K562 (cell line): Measurements from ENCODE around the gene LDLRAD1. TPM values are rescaled to one million over a fixed set of nuclear protein-coding genes. Genes with fewer than 3 reads are reported as not detected.

Experiments
- ATAC-seq: fragments of 200-7000 bp; cut with Tn5 transposase; 3 replicates; pipeline ENCODE4 v1.9.1; 2020; ENCODE audit warnings: moderate library complexity
- BruUV-seq: library from RNA; stranded (reverse); fragments of 400-500 nt; replicated peaks from 2 replicates; lab custom pipeline; 2021; lab: Mats Ljungman, UMichigan
- CTCF ChIA-PET: fragments of 300-600 bp; formaldehyde crosslinking; extraction: SDS; loops from one replicate; lab custom pipeline; 2021; ENCODE audit warnings: low intra/inter-chr PET ratio; lab: Yijun Ruan, JAX
- POLR2A ChIA-PET: fragments of 300-600, 350-650 bp; sonication (Branson Sonifier 250); formaldehyde crosslinking; extraction: SDS; loops from one replicate; lab custom pipeline; 2021; ENCODE audit warnings: antibody characterized with exemption, inconsistent platforms; lab: Yijun Ruan, JAX
- DNase-seq, 4 experiments: peaks; one replicate each; pipeline versions ENCODE4 v3.0.0 to v3.0.0-alpha.2; 2011 to 2018; ENCODE audit warnings: low spot score in 3 of 4, mixed read lengths in 3 of 4; ENCODE audit errors: extremely low read depth in 1 of 4
- FAIRE-seq: peaks from 2 replicates; lab custom pipeline; 2011; peaks lifted over from hg19 to GRCh38; lab: Jason Lieb, UNC
- H2AFZ ChIP-seq: 2 replicates; pipeline ENCODE4 v1.6.0; 2011; ENCODE audit warnings: low read depth, low read length, control low read depth, inconsistent platforms
- H3K27ac ChIP-seq: fragments of 200-600 bp; 3 replicates; pipeline ENCODE4 v1.8.0; 2011; ENCODE audit warnings: low read depth, mild to moderate bottlenecking, control low read depth, inconsistent platforms, low read length, moderate library complexity, mixed read lengths; ENCODE audit errors: extremely low read depth
- H3K27me3 ChIP-seq, 2 experiments: fragments of 300-600 bp in 1 of 2; 2 replicates in 1 of 2; 3 replicates in 1 of 2; pipeline versions ENCODE4 v1.6.0 to v1.8.0; 2011; ENCODE audit warnings: inconsistent platforms in 2 of 2, low read length in 2 of 2, mild to moderate bottlenecking in 1 of 2, mixed read lengths in 1 of 2, moderate library complexity in 1 of 2; ENCODE audit not compliant: control insufficient read depth in 2 of 2, insufficient read depth in 2 of 2
- H3K36me3 ChIP-seq: fragments of 300-600 bp; 3 replicates; pipeline ENCODE4 v1.8.0; 2011; ENCODE audit warnings: mild to moderate bottlenecking, low read length, inconsistent platforms; ENCODE audit not compliant: control insufficient read depth, insufficient read depth
- H3K4me1 ChIP-seq, 2 experiments: fragments of 200-600 bp in 1 of 2; replicated peaks in 1 of 2; 2 replicates in 1 of 2; 3 replicates in 1 of 2; pipeline versions ENCODE4 v1.5.1 to v1.8.0; 2011; ENCODE audit warnings: inconsistent platforms in 2 of 2, low read length in 2 of 2, mild to moderate bottlenecking in 1 of 2, mixed read lengths in 1 of 2, moderate library complexity in 1 of 2; ENCODE audit not compliant: control insufficient read depth in 2 of 2, insufficient read depth in 2 of 2
- H3K4me2 ChIP-seq: 2 replicates; pipeline ENCODE4 v1.6.1; 2011; ENCODE audit warnings: low read length, control low read depth, inconsistent platforms, mixed read lengths; ENCODE audit not compliant: insufficient read depth
- H3K4me3 ChIP-seq: fragments of 200-600 bp; sonication (generic), shearing (Covaris generic); 2 replicates; pipeline ENCODE4 v1.5.1; 2016; ENCODE audit warnings: control low read depth, inconsistent platforms
- H3K79me2 ChIP-seq: fragments of 200-600 bp; 3 replicates; pipeline ENCODE4 v1.8.0; 2011; ENCODE audit warnings: low read length, inconsistent platforms; ENCODE audit not compliant: control insufficient read depth, insufficient read depth
- H3K9ac ChIP-seq, 2 experiments: 2 replicates each; pipeline versions ENCODE4 v1.6.0 to v1.6.1; 2011; ENCODE audit warnings: low read depth in 2 of 2, low read length in 2 of 2, control low read depth in 1 of 2, inconsistent platforms in 1 of 2, mild to moderate bottlenecking in 1 of 2, mixed read lengths in 1 of 2; ENCODE audit not compliant: insufficient read depth in 1 of 2
- H3K9me1 ChIP-seq: one replicate; pipeline ENCODE4 v1.6.0; 2011; ENCODE audit warnings: inconsistent platforms, mild to moderate bottlenecking, low read length, moderate library complexity; ENCODE audit not compliant: control insufficient read depth, insufficient read depth
- H3K9me3 ChIP-seq: replicated peaks from 2 replicates; pipeline ENCODE4 v1.5.1; 2011; ENCODE audit warnings: low read depth, low read length, inconsistent platforms; ENCODE audit not compliant: control insufficient read depth, insufficient read depth
- H4K20me1 ChIP-seq: replicated peaks from 2 replicates; pipeline ENCODE4 v1.6.1; 2011; ENCODE audit warnings: low read length, inconsistent platforms, mixed read lengths; ENCODE audit not compliant: control insufficient read depth, insufficient read depth
- BACH1 ChIP-seq: fragments of 200-800 bp; sonication (Bioruptor generic); IDR thresholded peaks from 2 replicates; pipeline ENCODE4 v1.6.1; 2016; ENCODE audit warnings: missing genetic modification characterization, missing compliant biosample characterization
- CBFB ChIP-seq: sonication (generic); formaldehyde crosslinking; IDR thresholded peaks from 2 replicates; pipeline ENCODE4 v1.4.0; 2020; ENCODE audit warnings: mild to moderate bottlenecking, missing genetic modification reagents
- CHD7 ChIP-seq: fragments of 200-600 bp; sonication (generic); IDR thresholded peaks from one replicate; pipeline ENCODE4 v1.6.1; 2012; ENCODE audit warnings: mild to moderate bottlenecking, low read depth, low read length, inconsistent platforms
- FOS ChIP-seq: IDR thresholded peaks from 3 replicates; pipeline ENCODE4 v1.6.1; 2011; ENCODE audit not compliant: insufficient read length; ENCODE audit errors: extremely low read depth
- HSF4 ChIP-seq: fragments of 250-450 bp; sonication (Bioruptor Pico); IDR thresholded peaks from 2 replicates; pipeline ENCODE4 v2.1.2; 2022; ENCODE audit warnings: mild to moderate bottlenecking, moderate library complexity, borderline replicate concordance
- ILK ChIP-seq: fragments of 450-650 bp; IDR thresholded peaks from 2 replicates; pipeline ENCODE4 v1.6.1; 2016; ENCODE audit warnings: missing genetic modification characterization, low read depth, mild to moderate bottlenecking, missing compliant biosample characterization, moderate library complexity, borderline replicate concordance
- KAT2B ChIP-seq: IDR thresholded peaks from one replicate; pipeline ENCODE4 v1.6.1; 2012; ENCODE audit warnings: low read depth, mild to moderate bottlenecking, control low read depth, inconsistent platforms, low read length, moderate library complexity
- PHF20 ChIP-seq: fragments of 450-650 bp; IDR thresholded peaks from 2 replicates; pipeline ENCODE4 v1.6.1; 2018; ENCODE audit not compliant: partially characterized antibody
- STAT5A ChIP-seq: IDR thresholded peaks from 2 replicates; pipeline ENCODE4 v1.6.1; 2012; ENCODE audit warnings: low read length, inconsistent platforms, borderline replicate concordance
- TAF1 ChIP-seq: IDR thresholded peaks from 2 replicates; pipeline ENCODE4 v1.6.1; 2011; ENCODE audit warnings: mild to moderate bottlenecking, low read length, moderate library complexity; ENCODE audit not compliant: insufficient read depth, control insufficient read depth, severe bottlenecking; ENCODE audit errors: extremely low read depth
- TCFL5 ChIP-seq: fragments of 250-450 bp; sonication (Bioruptor Pico); conservative IDR thresholded peaks from 2 replicates; pipeline ENCODE4 v1.6.1; 2021; ENCODE audit warnings: mild to moderate bottlenecking, moderate library complexity, matching md5 sums
- in situ Hi-C: fragments of 300-500 bp; cut with MboI; formaldehyde crosslinking; loops from 4 replicates; pipeline ENCODE4 v1.15.0; 2018; ENCODE audit warnings: inconsistent platforms, mixed read lengths
- intact Hi-C: fragments of 100-400 bp; cut with micrococcal nuclease; formaldehyde crosslinking; loops from 2 replicates; pipeline ENCODE4 v1.14.2; 2022
- polyA plus RNA-seq, 8 experiments: library from polyadenylated mRNA; depleted of rRNA in 4 of 8; stranded (reverse) in 5 of 8; unstranded in 3 of 8; fragments of >200 nt; fragmentation: Nextera tagmentation in 2 of 8; fragmentation: Illumina TruSeq in 1 of 8; extraction: Ambion mirVana in 2 of 8; extraction: Trizol in 1 of 8; gene quantifications; 2 replicates each; pipeline versions ENCODE4 v1.2.1 to v1.2.3, GENCODE V29; 2011 to 2014; ENCODE audit warnings: inconsistent platforms in 1 of 8, missing spikeins in 1 of 8
- total RNA-seq, 7 experiments: library from RNA; depleted of rRNA in 6 of 7; stranded (reverse); fragments of >200 nt in 6 of 7; fragmentation: Illumina TruSeq in 2 of 7; extraction: Trizol in 2 of 7; gene quantifications; 2 replicates each; pipeline versions ENCODE4 v1.2.1 to v1.2.3, GENCODE V29; 2011 to 2021; ENCODE audit warnings: low replicate concordance in 1 of 7

Gene LDLRAD1
- total and polyA plus RNA-seq, 9 of the 15 experiments (the other 6 are each of a cell fraction or from before 2014, with no cell fraction given): not detected

- no peak for DNase-seq
- no TSS peak for BruUV-seq
- in situ Hi-C loops (no loop called here), intact Hi-C loops (no loop called here)
- Histone ChIP-seq H3K4me1 (peaks cover 4 to 9% of the 10 kb centered on the region in 2 experiments; a peak in 4 of 5 replicates), H3K36me3 (no peaks in the 10 kb centered on the region), H3K79me2 (no peaks in the 10 kb centered on the region), H2AFZ (no peak overlapping the region), H3K9ac (no peak overlapping the region), H3K27ac (no peak overlapping the region), H3K4me2 (no peak overlapping the region), H3K9me1 (no peaks in the 10 kb centered on the region), H3K4me3 (no peak overlapping the region), H3K27me3 (no peaks in the 10 kb centered on the region; a peak in 1 of 5 replicates), H3K9me3 (no peaks in the 10 kb centered on the region), H4K20me1 (no peaks in the 10 kb centered on the region)
- ChIA-PET CTCF (no interaction called here), POLR2A (no interaction called here)
- no peak for ATAC-seq
- FAIRE-seq: no peak
- no peak for TF ChIP-seq STAT5A
- no peak for TF ChIP-seq TAF1
- TF ChIP-seq FOS: no peak
- TF ChIP-seq ILK (tag): no peak
- TF ChIP-seq CBFB (CRISPR knock-in tag): no peak
- TF ChIP-seq BACH1 (tag): no peak
- no peak for TF ChIP-seq HSF4 (CRISPR knock-in tag)
- TF ChIP-seq KAT2B: no peak
- no peak for TF ChIP-seq TCFL5
- no peak for TF ChIP-seq PHF20
- TF ChIP-seq CHD7: no peak
Observed at GRCh38 chr1:53984726-53985125, 33.3 kb downstream of the LDLRAD1 start.
